T-helper 2 cell treated with Interferon-gamma antibody and Interleukin-4, amounts not matched to agents 5 μg/mL and 100 μg/mL, for 36 hours (primary cell): ENCODE measurements around the gene TFAP2A.
A peak's percentile ranks its signal among the peaks of the same experiment; 100 is the strongest.

Experiments
- DNase-seq: peaks from one replicate; pipeline ENCODE4 v3.0.0; 2021; ENCODE audit warnings: low spot score
- H3K27ac Mint-ChIP-seq: one replicate; pipeline ENCODE4 v1.8.0; 2021; ENCODE audit warnings: mild to moderate bottlenecking, mixed read lengths
- H3K27me3 Mint-ChIP-seq: one replicate; pipeline ENCODE4 v1.8.0; 2021; ENCODE audit warnings: low read depth, mixed read lengths
- H3K36me3 Mint-ChIP-seq: one replicate; pipeline ENCODE4 v1.8.0; 2021; ENCODE audit warnings: low read depth, mixed read lengths
- H3K4me1 Mint-ChIP-seq: one replicate; pipeline ENCODE4 v1.8.0; 2021; ENCODE audit warnings: low read depth, mixed read lengths
- H3K4me3 Mint-ChIP-seq: one replicate; pipeline ENCODE4 v1.8.0; 2022; ENCODE audit warnings: mild to moderate bottlenecking, moderate library complexity, mixed read lengths
- H3K9me3 Mint-ChIP-seq: one replicate; pipeline ENCODE4 v1.8.0; 2021; ENCODE audit warnings: mixed read lengths

The TFAP2A gene

DNA sequence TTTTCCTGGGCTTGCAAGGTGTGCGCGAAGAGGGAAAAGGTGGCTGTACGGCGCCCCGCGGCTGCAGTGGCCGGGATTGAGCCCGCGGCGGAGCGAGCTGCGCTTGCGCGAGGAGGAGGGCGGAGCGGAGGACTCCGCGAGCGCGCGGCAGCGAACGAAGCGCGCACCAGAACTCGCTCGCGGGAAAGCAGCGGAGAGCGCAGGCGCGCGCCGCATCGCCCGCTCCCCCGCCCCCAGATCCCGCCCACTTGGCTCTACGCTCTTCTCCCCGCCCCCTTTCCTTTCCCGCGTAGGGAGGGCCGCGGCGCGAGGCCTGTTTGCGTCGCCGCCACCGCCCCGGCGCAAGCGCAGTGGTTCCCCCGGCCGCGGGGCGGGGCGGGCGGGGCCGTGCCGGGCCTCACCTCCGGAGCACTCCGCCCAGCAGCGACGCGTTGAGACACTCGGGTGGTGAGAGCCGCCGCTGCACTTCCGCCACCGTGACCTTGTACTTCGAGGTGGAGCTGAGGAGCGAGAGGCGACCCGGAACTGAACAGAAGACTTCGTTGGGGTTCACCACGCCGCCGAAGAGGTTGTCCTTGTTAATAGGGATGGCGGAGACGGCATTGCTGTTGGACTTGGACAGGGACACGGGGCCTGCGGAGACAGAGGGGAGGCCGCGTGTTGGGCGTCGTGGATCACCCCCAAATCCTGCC lies 10.6 kb downstream of the TFAP2A start:
- Mint-ChIP-seq H3K27ac (peak overlapping the region; percentile 92), H3K36me3 (peaks cover 2% of the 10 kb centered on the region), H3K4me3 (peak overlapping the region; percentile 84), H3K27me3 (peaks cover 83% of the 10 kb centered on the region), H3K4me1 (peaks cover 12% of the 10 kb centered on the region), H3K9me3 (peaks cover 21% of the 10 kb centered on the region)
- DNase-seq, result peak; percentile 92

DNA sequence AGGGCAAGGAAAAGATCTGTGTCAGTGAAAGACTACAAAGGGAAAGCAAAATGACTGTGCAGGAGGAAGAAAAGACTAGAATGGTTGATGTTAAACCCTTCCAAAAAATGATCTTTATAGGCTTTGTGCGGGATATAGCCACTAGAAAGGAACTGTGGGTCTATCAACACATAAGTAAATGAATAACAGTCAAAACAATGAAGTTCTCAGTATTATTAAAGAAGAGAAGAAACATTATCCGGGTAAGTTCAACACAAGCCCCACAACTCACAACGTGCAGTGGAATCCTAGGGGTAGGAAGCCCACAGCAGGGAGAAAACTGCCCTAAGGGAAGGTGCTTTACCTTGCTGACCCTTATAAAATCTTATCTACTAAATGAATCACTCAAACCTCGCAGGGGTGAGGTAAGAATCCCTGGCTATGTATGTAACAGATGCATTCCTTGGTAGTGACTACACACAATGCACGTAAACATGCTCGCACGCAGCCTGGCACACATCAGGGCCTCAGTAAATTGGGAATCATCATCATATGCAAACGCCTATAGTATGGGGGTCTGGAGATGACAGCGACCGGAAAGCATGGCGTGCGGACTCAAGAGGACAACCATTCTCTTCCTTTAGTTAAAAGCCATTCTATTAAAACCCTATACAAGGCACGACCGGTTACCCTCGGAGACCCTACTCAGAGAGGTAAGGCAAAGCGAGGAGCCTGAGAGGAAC lies 11.3 kb downstream of the TFAP2A start:
- Mint-ChIP-seq H3K9me3 (peaks cover 20% of the 10 kb centered on the region), H3K27ac (peak overlapping the region; percentile 38), H3K27me3 (peaks cover 83% of the 10 kb centered on the region), H3K4me3 (peak overlapping the region; percentile 80), H3K36me3 (peaks cover 2% of the 10 kb centered on the region), H3K4me1 (peaks cover 12% of the 10 kb centered on the region)
- no peak for DNase-seq

DNA sequence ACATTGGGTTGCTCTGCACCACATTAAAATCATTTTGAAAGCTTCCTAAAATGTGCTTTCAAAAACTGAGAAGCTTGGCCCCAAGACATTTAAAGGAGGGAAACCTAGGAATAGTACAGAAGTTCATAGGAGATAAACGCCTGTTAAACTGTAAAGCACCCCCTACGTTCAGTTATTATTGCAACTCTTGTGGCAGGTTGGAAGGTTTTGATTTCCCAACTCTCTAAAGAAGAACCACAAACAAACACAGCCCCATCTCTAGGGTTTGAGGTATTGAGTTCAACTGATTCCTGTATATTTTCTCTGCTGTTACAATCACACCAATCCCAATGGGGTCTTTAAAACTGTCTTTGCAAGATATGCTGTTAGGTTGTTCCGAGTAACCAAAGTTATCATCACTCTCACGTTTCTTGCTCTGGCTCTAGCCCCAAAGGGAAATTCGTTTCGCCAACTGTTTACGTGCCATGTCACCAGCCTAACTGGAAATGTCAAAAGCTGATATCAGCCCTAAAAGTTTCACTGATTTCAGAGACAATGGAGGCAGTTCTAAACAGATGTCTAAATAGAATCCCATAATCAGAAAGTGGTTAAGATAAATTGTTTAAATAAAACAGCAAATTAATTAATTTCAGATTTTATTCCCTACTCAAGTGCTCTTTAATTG lies 12.1 kb downstream of the TFAP2A start:
- H3K27me3 Mint-ChIP-seq, result peaks cover 81% of the 10 kb centered on the region
- H3K4me1 Mint-ChIP-seq, result peaks cover 12% of the 10 kb centered on the region
- peaks cover 20% of the 10 kb centered on the region for H3K9me3 Mint-ChIP-seq
- H3K27ac Mint-ChIP-seq, result no peak overlapping the region
- H3K4me3 Mint-ChIP-seq, result peak overlapping the region; percentile 80
- no peak for DNase-seq
- peaks cover 2% of the 10 kb centered on the region for H3K36me3 Mint-ChIP-seq

DNA sequence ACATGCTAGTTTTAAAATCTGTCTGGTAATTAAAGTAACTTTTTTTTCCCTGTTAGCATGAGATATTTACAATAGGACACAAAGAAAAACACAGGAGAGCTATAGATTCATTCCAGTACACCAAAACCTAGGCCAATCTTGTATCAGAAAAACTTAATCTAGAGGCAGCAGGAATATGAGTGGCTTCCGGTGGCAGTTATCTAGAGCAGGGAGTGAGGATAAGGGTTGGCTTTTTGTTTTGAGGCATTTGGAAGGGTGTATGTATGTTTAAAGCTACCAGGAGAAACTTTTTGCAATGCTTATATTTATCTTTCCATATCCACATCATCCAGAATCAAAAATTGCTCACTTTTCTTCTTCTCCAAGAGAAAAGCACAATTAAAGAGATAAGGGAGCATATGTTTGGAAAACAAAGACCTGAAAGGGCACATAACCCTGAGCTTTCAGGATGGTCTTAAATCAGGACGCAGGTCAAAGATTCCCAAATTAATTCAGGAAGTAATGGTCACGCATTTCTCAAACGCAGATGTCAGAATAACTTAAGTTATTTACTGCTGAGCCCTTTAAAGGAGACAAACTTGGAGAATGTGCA lies 13.1 kb downstream of the TFAP2A start:
- Mint-ChIP-seq H3K9me3 (peaks cover 20% of the 10 kb centered on the region), H3K4me3 (no peak overlapping the region), H3K27ac (no peak overlapping the region), H3K36me3 (peaks cover 2% of the 10 kb centered on the region), H3K4me1 (peaks cover 12% of the 10 kb centered on the region), H3K27me3 (peaks cover 81% of the 10 kb centered on the region)
- DNase-seq, result no peak

GRCh38 chr6:10401004-10401536 lies 13.8 kb downstream of the TFAP2A start:
- peaks cover 81% of the 10 kb centered on the region for H3K27me3 Mint-ChIP-seq
- H3K4me3 Mint-ChIP-seq, result no peak overlapping the region
- H3K4me1 Mint-ChIP-seq, result peaks cover 12% of the 10 kb centered on the region
- peaks cover 16% of the 10 kb centered on the region for H3K9me3 Mint-ChIP-seq
- H3K36me3 Mint-ChIP-seq, result peaks cover 2% of the 10 kb centered on the region
- no peak overlapping the region for H3K27ac Mint-ChIP-seq
- DNase-seq, result no peak

DNA sequence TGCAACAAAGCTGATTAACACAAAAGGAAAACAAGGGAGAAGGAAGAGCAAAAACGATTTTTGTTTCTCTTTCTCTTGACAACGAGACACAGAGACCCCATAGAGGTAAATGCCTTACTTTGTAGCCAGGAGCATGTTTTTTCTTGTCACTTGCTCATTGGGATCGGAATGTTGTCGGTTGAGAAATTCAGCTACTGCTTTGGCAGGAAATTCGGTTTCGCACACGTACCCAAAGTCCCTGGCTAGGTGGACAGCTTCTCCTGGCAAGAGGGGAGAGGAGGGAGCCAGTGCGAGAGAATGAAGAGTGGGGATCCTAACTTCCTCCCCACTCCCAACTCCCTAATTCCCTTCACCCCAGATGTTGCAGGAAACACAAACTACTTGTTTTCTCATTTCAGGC lies 14.5 kb downstream of the TFAP2A start:
- peaks cover 81% of the 10 kb centered on the region for H3K27me3 Mint-ChIP-seq
- H3K27ac Mint-ChIP-seq, result no peak overlapping the region
- H3K4me3 Mint-ChIP-seq, result no peak overlapping the region
- peaks cover 2% of the 10 kb centered on the region for H3K36me3 Mint-ChIP-seq
- peaks cover 14% of the 10 kb centered on the region for H3K9me3 Mint-ChIP-seq
- H3K4me1 Mint-ChIP-seq, result peaks cover 10% of the 10 kb centered on the region
- DNase-seq, result no peak

DNA sequence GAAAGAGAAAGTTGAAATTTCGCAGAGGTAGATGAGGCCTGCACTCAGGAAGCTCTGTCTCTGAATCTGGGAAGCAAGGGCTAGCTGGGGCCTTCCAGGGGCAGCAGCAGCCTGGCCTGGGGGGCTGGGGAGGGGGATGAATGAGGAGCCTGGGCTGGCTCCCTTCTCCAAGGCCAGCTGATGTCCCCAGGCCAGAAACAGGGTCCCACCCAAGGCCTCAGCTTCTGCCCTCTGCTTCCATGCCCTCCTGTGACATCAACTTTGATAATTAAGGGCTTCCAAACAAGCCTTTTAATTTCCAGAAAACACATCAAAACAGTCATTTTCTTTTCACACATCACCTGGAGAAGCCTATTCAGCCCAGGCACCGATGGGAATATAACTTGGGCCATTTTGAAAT lies 15.4 kb downstream of the TFAP2A start:
- peaks cover 86% of the 10 kb centered on the region for H3K27me3 Mint-ChIP-seq
- H3K27ac Mint-ChIP-seq, result no peak overlapping the region
- H3K4me3 Mint-ChIP-seq, result no peak overlapping the region
- peaks cover 1% of the 10 kb centered on the region for H3K36me3 Mint-ChIP-seq
- peaks cover 11% of the 10 kb centered on the region for H3K9me3 Mint-ChIP-seq
- DNase-seq, result no peak
- H3K4me1 Mint-ChIP-seq, result peaks cover 9% of the 10 kb centered on the region

GRCh38 chr6:10398446-10399218 lies 16.2 kb downstream of the TFAP2A start:
- DNase-seq, result no peak
- H3K27ac Mint-ChIP-seq, result no peak overlapping the region
- peaks cover 7% of the 10 kb centered on the region for H3K4me1 Mint-ChIP-seq
- H3K9me3 Mint-ChIP-seq, result peaks cover 10% of the 10 kb centered on the region
- H3K4me3 Mint-ChIP-seq, result no peak overlapping the region
- peaks cover 90% of the 10 kb centered on the region for H3K27me3 Mint-ChIP-seq
- H3K36me3 Mint-ChIP-seq, result no peaks in the 10 kb centered on the region

- no peak for DNase-seq
- H3K9me3 Mint-ChIP-seq, result peaks cover 10% of the 10 kb centered on the region
- peaks cover 95% of the 10 kb centered on the region for H3K27me3 Mint-ChIP-seq
- H3K4me3 Mint-ChIP-seq, result no peak overlapping the region
- no peak overlapping the region for H3K27ac Mint-ChIP-seq
- H3K36me3 Mint-ChIP-seq, result no peaks in the 10 kb centered on the region
- H3K4me1 Mint-ChIP-seq, result peaks cover 3% of the 10 kb centered on the region
Measured at GRCh38 chr6:10397756-10398445, 17.0 kb downstream of the TFAP2A start.

DNA sequence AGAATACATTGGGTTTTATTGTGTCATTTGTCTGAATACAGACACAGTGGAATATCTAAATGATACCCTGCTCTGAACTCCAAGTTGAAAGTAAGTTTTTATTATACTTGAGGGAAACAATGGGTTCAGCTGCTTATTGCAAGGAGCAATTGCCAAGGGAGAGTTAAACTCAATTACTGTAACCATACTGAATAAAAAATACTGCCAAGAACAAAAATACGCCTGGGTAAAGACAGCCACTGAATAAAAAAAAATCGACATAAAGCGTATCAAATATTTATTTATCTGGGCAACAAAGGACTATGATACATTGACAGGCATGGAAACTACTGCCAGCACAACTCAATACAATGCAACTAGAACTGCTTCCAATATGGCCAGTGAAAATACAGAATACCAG lies 18.1 kb downstream of the TFAP2A start:
- Mint-ChIP-seq H3K27ac (no peak overlapping the region), H3K27me3 (peaks cover 95% of the 10 kb centered on the region), H3K4me1 (peaks cover 3% of the 10 kb centered on the region), H3K36me3 (no peaks in the 10 kb centered on the region), H3K4me3 (no peak overlapping the region), H3K9me3 (peaks cover 5% of the 10 kb centered on the region)
- no peak for DNase-seq

- H3K27ac Mint-ChIP-seq, result no peak overlapping the region
- H3K27me3 Mint-ChIP-seq, result peaks cover 94% of the 10 kb centered on the region
- H3K4me3 Mint-ChIP-seq, result no peak overlapping the region
- peaks cover 3% of the 10 kb centered on the region for H3K4me1 Mint-ChIP-seq
- DNase-seq, result no peak
- H3K9me3 Mint-ChIP-seq, result peaks cover 5% of the 10 kb centered on the region
- no peaks in the 10 kb centered on the region for H3K36me3 Mint-ChIP-seq
Measured at GRCh38 chr6:10395704-10396546, 18.9 kb downstream of the TFAP2A start.

- Mint-ChIP-seq H3K27ac (no peak overlapping the region), H3K4me1 (peaks cover 3% of the 10 kb centered on the region), H3K36me3 (no peaks in the 10 kb centered on the region), H3K27me3 (peaks cover 95% of the 10 kb centered on the region), H3K4me3 (no peak overlapping the region), H3K9me3 (peaks cover 5% of the 10 kb centered on the region)
- DNase-seq, result no peak
Measured at GRCh38 chr6:10395171-10395703, 19.6 kb downstream of the TFAP2A start.
